HG03432 (cell line): ENCODE measurements around the gene PTPRT.
"Not testable (repeated sequence)": the region's sequence is repeated elsewhere in the genome, so short reads cannot be mapped to it uniquely, and the experiment has no call there.

Experiments used
- ATAC-seq: cut with Tn5 transposase; IDR thresholded peaks from one replicate; pipeline ENCODE4 v1.9.1; 2021; ENCODE audit warnings: mild to moderate bottlenecking, moderate library complexity; ENCODE audit not compliant: unreplicated experiment

The PTPRT gene

GRCh38 chr20:42920776-42921175, 268.9 kb downstream of the PTPRT start:
- ATAC-seq: no peak

GRCh38 chr20:42919316-42919715, 270.4 kb downstream of the PTPRT start:
- ATAC-seq: no peak

GRCh38 chr20:42915081-42915480, 274.6 kb downstream of the PTPRT start:
- no peak for ATAC-seq

GRCh38 chr20:42914302-42914701, 275.4 kb downstream of the PTPRT start:
- ATAC-seq: no peak

DNA sequence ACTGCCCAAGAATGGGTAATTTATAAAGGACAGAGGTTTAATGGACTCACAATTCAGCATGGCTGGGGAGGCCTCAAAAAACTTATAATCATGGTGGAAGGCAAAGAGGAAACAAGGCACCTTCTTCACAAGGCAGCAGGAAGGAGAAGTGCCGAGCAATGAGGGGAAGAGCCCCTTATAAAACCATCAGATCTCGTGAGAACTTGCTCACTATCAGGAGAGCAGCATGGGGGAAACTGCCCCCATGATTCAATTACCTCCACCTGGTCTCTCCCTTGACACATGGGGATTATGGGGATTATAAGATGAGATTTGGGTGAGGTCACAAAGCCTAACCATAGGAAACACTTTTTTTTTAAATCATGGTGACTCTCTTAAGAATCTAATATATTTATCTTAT, 278.9 kb downstream of the PTPRT start:
- not testable (repeated sequence) for ATAC-seq

- ATAC-seq: no peak
Measured at GRCh38 chr20:42907730-42908129, 282.0 kb downstream of the PTPRT start.

- ATAC-seq: no peak
Measured at GRCh38 chr20:42906120-42906519, 283.6 kb downstream of the PTPRT start.

- ATAC-seq: no peak
Measured at GRCh38 chr20:42902509-42902908, 287.2 kb downstream of the PTPRT start.

DNA sequence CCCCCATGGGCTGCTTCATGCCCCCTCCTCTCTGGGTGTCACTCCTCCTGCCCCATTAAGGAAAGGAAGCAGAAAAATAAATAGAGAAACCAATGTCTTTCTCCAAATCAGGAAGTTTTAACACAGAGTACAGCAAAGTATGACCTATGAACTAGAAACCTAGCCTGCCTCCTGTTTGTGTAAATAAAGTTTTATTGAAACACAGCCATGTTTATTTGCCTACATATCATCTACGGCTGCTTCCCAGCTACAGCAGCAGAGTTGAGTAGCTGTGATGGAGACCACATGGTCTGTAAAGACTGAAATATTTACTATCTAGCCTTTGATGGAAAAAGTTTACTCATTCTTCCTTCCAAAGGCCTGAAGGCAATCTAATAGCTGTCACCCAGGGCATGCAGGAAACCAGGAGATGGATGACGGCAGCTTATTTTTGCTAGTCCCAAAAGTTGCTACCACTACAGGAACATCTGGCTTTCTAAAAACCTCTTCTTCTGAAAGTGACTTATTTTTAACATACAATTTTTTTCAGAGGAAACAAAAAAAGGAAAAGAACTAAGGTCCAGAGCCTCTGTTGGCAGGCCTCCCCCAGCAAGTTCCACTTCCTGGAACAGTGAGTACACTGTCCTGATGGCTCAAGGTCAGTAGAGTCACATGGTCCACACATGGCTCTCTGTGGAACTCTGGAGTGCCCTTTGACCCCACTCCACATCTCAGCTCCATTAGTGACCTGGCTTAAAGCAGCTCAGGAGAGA, 287.8 kb downstream of the PTPRT start:
- ATAC-seq: no peak

GRCh38 chr20:42900764-42901163, 288.9 kb downstream of the PTPRT start:
- not testable (repeated sequence) for ATAC-seq

DNA sequence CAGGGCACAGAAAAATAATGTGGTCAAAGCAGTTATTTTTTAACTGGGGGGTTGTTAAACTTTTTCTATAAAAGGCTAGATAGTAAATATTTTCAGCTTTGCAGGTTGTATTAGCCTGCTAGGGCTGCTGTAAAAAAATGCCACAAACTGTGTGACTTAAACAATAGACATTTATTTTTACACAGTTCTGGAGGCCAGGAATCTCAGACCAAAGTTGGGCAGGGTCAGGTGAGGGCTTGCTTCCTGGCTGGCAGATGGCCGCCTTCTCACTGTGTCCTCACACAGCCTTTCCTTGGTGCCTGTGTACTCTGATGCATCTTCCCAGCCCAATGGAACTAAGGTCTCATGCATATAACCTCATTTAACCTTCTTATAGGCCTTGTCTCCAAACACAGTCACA, 294.7 kb downstream of the PTPRT start:
- no peak for ATAC-seq

GRCh38 chr20:42894483-42894882, 295.2 kb downstream of the PTPRT start:
- ATAC-seq: no peak

- ATAC-seq: no peak
Measured at GRCh38 chr20:42889517-42889916, 300.2 kb downstream of the PTPRT start.

DNA sequence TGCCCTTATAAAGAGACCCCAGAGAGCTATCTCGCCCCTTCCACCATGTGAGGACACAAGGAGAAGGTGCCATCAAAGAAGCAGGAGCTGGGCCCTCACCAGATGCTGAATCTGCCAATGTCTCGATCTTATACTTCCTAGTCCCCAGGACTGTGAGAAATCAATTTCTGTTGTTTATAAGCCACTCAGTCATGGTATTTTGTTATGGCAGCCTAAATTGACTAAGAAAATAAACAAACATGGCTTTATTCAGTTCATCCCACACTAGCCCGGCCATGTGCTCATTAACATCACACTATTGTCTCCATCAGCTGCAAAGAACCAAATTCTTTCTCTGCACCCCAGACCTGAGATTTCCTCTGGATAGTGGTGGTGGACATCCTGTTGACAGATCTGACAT, 302.4 kb downstream of the PTPRT start:
- ATAC-seq: no peak

DNA sequence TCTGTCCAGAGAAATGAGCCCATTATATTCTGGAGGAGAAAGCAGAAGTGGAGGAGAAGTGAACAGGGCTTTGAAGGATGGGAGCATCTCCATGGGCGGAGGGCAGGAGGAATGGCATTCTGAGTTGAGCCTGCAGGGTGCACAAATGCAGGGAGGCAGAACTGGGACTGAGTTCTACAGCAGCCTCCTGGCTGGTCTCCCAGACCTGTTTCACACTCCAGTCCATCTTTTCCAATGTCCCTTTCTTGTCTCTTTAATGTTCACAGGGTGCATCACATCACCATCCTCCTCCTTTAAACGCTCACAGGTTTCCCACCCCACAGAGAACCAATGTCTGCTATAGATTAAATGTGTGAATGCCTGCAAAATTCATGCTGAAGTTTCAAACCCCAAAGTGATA, 302.9 kb downstream of the PTPRT start:
- no peak for ATAC-seq

DNA sequence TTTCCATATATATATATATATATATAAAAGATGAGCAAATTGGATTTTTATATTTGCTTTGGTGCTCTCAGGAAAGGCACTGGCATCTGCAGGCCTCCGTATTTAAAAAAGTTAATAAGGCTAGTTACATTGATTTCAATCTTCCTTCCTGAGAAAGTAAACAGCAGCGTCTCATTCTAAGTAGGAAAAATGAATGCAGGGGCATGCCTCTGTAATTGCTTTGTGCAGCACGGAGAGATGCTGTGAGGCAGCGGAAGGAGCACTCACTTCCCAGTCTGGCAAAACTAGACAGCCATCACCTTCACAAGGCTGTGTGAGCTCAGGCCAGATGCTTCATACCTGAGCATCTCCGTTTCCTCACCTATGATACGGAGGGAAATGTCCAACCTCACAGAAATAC, 303.7 kb downstream of the PTPRT start:
- ATAC-seq: no peak

GRCh38 chr20:42875581-42875980, 314.1 kb downstream of the PTPRT start:
- no peak for ATAC-seq

GRCh38 chr20:42873259-42873658, 316.4 kb downstream of the PTPRT start:
- no peak for ATAC-seq

DNA sequence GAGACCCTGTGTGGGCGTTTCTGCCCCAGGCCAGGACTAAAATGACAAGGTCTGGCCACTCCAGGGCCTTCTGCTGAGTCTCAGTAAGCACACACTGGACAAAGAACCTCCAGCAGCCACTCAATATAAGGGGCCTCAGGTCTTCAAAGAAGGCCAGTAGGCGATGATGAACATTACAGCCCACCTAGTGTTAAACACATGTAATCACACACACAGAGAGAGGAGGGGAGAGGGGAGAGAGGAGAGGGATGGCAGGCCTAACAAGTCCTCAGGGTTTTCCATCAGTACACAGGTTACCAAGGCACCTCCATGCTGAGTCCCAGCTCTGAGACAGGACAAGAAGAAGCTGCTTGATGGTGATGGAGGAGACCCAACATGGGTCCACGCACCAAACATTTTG, 325.6 kb downstream of the PTPRT start:
- ATAC-seq: no peak

DNA sequence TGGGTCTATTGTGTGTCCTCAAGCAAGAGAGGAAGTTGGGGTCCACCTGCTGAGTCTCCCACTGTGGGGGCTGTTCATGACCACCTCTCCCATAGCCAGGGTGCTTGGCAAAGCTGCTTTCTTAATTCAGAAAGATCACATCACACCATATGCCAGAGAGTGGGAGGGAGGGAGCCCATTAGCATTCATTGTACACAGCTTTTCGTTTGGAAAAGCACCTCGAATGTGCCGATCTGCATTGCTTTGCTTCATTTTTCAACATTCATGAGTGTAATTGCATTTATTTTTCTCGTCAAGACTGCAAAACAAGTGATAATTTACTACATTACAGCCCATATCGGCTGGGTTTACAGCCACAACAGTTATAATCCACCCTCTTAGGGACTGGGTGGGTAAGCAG, 327.3 kb downstream of the PTPRT start:
- ATAC-seq: no peak

DNA sequence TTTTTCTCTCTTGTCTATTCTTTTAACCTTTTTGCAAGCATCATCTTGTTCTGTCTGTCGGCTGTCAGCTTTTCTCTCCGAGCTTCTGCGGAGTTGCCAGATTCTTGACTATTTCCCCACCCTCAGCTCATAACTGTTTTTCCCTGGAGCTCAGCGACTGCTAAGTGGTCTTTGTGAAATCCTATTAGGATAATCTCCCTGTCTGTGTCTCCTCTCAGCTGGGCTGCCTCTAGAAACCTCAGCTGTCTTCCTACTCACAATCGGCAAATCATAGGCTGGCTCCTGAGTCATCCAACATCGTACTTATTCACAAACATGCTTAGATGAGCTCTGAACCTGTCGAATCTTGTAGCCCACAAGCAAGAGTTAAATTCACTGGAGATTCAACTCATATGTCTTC, 332.3 kb downstream of the PTPRT start:
- ATAC-seq: no peak

GRCh38 chr20:42855896-42856295, 333.8 kb downstream of the PTPRT start:
- no peak for ATAC-seq

- ATAC-seq: no peak
Measured at GRCh38 chr20:42852691-42853090, 337.0 kb downstream of the PTPRT start.
